ENCODE data around the gene KRTAP5-5.

The KRTAP5-5 gene

DNA sequence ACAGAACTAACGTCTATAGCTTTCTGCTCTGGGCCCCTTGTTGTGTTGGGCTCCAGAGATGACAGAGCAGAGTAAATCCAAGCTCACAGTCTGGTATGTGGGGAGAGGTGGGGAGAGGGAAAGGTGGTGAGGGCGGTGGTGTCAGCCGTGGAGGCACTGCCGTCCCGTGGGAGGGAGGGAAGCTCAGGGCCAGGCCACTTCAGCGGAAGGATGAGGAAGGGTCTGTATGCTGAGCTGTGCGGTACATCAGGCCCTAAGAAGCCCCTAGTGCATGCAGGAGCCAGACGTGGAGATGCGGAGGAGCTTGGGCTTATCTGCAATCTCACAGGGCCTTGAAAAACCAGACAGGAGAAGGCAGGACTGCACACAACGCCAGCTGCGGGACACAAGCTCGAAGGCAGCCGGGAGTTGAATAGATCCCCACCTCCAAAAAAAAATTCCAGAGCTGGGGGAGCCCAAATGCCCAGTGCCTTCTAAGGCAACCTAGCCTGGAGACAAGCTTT lies 1.5 kb downstream of the KRTAP5-5 start:
- no peak for FAIRE-seq
- TF ChIP-seq TAF1 (IDR thresholded peaks at IDR 0.05; ENCODE audit: low read depth, low read length) (no peak), SPI1 (IDR thresholded peaks at IDR 0.05; ENCODE audit: low read depth, low read length) (no peak), PAX5 (IDR thresholded peaks at IDR 0.05; ENCODE audit: insufficient read depth, low read length, severe bottlenecking) (no peak), POLR2AphosphoS5 (IDR thresholded peaks at IDR 0.05; ENCODE audit: low read depth, low read length) (no peak), POU2F2 (IDR thresholded peaks at IDR 0.05; ENCODE audit: low read depth, low read length) (no peak), POLR2A (IDR thresholded peaks at IDR 0.05; ENCODE audit: low read depth, low read length) (no peak)
- DNase-seq (ENCODE audit: insufficient read length, low spot score): no peak

DNA sequence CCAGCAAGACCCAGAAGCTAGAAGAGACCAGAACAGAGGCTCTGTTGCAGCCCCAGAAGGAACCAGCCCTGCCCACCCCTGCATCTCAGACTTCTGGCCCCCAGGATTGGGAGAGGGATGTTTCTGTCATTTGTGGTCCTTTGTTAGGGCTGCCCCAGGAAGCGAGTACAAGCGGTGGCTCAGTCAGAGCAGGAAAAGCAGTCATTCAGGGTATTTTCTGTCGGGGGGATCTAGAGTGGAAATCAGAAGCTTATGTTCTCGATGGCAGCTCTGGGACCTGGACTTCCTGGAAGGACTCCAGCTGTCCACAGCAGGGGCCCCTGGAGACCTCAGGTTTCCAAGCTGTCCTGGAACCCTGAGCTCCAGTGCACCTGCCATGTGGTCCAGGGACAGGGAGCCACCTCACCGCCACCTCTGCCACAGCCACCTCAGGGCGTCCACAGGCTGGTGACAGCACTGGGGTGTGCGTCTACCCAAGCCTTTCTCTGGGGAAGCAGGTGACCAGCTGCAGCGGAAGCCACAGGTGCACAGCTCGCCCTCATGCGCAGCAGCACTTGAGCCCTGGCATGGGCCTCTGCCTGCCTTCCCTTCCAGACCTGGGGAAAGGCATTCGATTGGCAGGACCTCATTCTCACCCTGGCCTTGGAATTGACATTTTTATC lies 2.6 kb downstream of the KRTAP5-5 start:
- DNase-seq (ENCODE audit: insufficient read length, low spot score): no peak
- TF ChIP-seq PAX5 (IDR thresholded peaks at IDR 0.05; ENCODE audit: insufficient read depth, low read length, severe bottlenecking) (no peak), SPI1 (IDR thresholded peaks at IDR 0.05; ENCODE audit: low read depth, low read length) (no peak), POLR2A (IDR thresholded peaks at IDR 0.05; ENCODE audit: low read depth, low read length) (no peak), POLR2AphosphoS5 (IDR thresholded peaks at IDR 0.05; ENCODE audit: low read depth, low read length) (no peak), POU2F2 (IDR thresholded peaks at IDR 0.05; ENCODE audit: low read depth, low read length) (no peak)
- no peak for FAIRE-seq

GRCh38 chr11:1633864-1634263 lies 4.3 kb downstream of the KRTAP5-5 start:
- no peak for FAIRE-seq
- no peak for DNase-seq (ENCODE audit: insufficient read length, low spot score)
- TF ChIP-seq POU2F2 (IDR thresholded peaks at IDR 0.05; ENCODE audit: low read depth, low read length): no peak
- no peak for TF ChIP-seq PAX5 (IDR thresholded peaks at IDR 0.05; ENCODE audit: insufficient read depth, low read length, severe bottlenecking)
- TF ChIP-seq POLR2A (IDR thresholded peaks at IDR 0.05; ENCODE audit: low read depth, low read length): no peak

DNA sequence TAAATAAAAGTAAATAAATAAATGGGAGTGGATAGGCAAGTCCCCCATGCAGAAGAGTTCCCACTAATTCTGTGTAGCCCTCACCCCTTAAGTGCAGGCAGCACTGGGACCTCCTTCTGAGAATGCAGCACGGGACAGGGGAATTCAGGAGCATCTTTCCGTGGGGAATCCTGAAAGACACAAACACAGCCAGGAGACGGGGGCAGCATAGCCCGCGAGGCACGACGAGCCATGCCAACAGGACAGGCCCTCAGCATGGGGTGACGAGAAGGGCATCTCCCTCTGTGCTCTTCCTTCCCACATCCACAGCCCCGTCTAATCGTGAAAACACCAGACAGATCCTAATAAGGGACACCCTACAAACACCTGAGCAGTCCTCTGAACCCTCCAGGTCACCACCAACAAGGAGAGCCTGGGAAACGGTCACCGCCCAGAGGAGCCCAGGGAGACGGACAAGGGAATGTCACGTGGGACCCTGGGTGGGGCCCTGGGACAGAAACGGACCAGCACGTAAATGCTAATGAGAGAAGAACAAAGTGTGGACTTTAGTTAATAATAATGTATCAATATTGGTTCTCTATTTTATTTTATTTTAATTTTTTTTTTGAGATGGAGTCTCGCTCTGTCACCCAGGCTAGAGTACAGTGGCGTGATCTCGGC lies 6.8 kb downstream of the KRTAP5-5 start:
- FAIRE-seq: no peak
- no peak for DNase-seq (ENCODE audit: insufficient read length, low spot score)
- TF ChIP-seq POU2F2 (IDR thresholded peaks at IDR 0.05; ENCODE audit: low read depth, low read length) (no peak), PAX5 (IDR thresholded peaks at IDR 0.05; ENCODE audit: insufficient read depth, low read length, severe bottlenecking) (no peak), POLR2AphosphoS5 (IDR thresholded peaks at IDR 0.05; ENCODE audit: low read depth, low read length) (no peak), POLR2A (IDR thresholded peaks at IDR 0.05; ENCODE audit: low read depth, low read length) (no peak), TAF1 (IDR thresholded peaks at IDR 0.05; ENCODE audit: low read depth, low read length) (no peak), SPI1 (IDR thresholded peaks at IDR 0.05; ENCODE audit: low read depth, low read length) (no peak)

- TF ChIP-seq SPI1 (IDR thresholded peaks at IDR 0.05; ENCODE audit: low read depth, low read length): no peak
- TF ChIP-seq POLR2AphosphoS5 (IDR thresholded peaks at IDR 0.05; ENCODE audit: low read depth, low read length): no peak
- no peak for TF ChIP-seq POLR2A (IDR thresholded peaks at IDR 0.05; ENCODE audit: low read depth, low read length)
- no peak for TF ChIP-seq PAX5 (IDR thresholded peaks at IDR 0.05; ENCODE audit: insufficient read depth, low read length, severe bottlenecking)
- no peak for TF ChIP-seq POU2F2 (IDR thresholded peaks at IDR 0.05; ENCODE audit: low read depth, low read length)
- TF ChIP-seq TAF1 (IDR thresholded peaks at IDR 0.05; ENCODE audit: low read depth, low read length): no peak
- DNase-seq (ENCODE audit: insufficient read length, low spot score): no peak
- FAIRE-seq: no peak
Observed at GRCh38 chr11:1637628-1638027, 8.1 kb downstream of the KRTAP5-5 start.

DNA sequence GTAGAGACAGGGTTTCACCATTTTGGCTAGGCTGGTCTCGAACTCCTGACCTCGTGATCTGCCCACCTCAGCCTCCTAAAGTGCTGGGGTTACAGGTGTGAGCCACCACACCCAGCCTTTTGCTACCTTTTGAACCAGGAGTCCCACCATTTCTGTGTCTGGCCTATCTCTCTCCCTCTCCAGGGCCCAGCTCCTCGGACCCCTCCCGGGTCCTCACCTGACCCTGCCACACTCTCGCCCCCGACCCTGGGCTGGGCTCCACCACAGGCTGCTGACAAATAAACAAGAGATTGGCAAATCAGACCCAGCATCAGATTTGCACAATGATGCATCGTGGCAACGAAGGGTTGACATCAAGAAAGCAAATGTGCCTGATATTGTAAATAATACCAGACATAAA lies 8.8 kb downstream of the KRTAP5-5 start:
- FAIRE-seq (no peak), DNase-seq (ENCODE audit: insufficient read length, low spot score) (no peak)
- no peak for TF ChIP-seq PAX5 (IDR thresholded peaks at IDR 0.05; ENCODE audit: insufficient read depth, low read length, severe bottlenecking)
- no peak for TF ChIP-seq POLR2AphosphoS5 (IDR thresholded peaks at IDR 0.05; ENCODE audit: low read depth, low read length)
- no peak for TF ChIP-seq SPI1 (IDR thresholded peaks at IDR 0.05; ENCODE audit: low read depth, low read length)
- no peak for TF ChIP-seq TAF1 (IDR thresholded peaks at IDR 0.05; ENCODE audit: low read depth, low read length)
- no peak for TF ChIP-seq POU2F2 (IDR thresholded peaks at IDR 0.05; ENCODE audit: low read depth, low read length)
- no peak for TF ChIP-seq POLR2A (IDR thresholded peaks at IDR 0.05; ENCODE audit: low read depth, low read length)

GRCh38 chr11:1639102-1639620 lies 9.6 kb downstream of the KRTAP5-5 start:
- DNase-seq (ENCODE audit: insufficient read length, low spot score) (no peak), FAIRE-seq (no peak)
- TF ChIP-seq PAX5 (IDR thresholded peaks at IDR 0.05; ENCODE audit: insufficient read depth, low read length, severe bottlenecking): no peak
- no peak for TF ChIP-seq SPI1 (IDR thresholded peaks at IDR 0.05; ENCODE audit: low read depth, low read length)
- TF ChIP-seq POU2F2 (IDR thresholded peaks at IDR 0.05; ENCODE audit: low read depth, low read length): no peak

- DNase-seq (ENCODE audit: insufficient read length, low spot score) (no peak), FAIRE-seq (no peak)
- TF ChIP-seq PAX5 (IDR thresholded peaks at IDR 0.05; ENCODE audit: insufficient read depth, low read length, severe bottlenecking): no peak
- TF ChIP-seq POLR2A (IDR thresholded peaks at IDR 0.05; ENCODE audit: low read depth, low read length): no peak
- TF ChIP-seq POU2F2 (IDR thresholded peaks at IDR 0.05; ENCODE audit: low read depth, low read length): no peak
- no peak for TF ChIP-seq TAF1 (IDR thresholded peaks at IDR 0.05; ENCODE audit: low read depth, low read length)
- no peak for TF ChIP-seq POLR2AphosphoS5 (IDR thresholded peaks at IDR 0.05; ENCODE audit: low read depth, low read length)
- TF ChIP-seq SPI1 (IDR thresholded peaks at IDR 0.05; ENCODE audit: low read depth, low read length): no peak
Observed at GRCh38 chr11:1639666-1640065, 10.1 kb downstream of the KRTAP5-5 start.

GRCh38 chr11:1640076-1640946 lies 10.7 kb downstream of the KRTAP5-5 start:
- peak; percentile 23 for FAIRE-seq
- TF ChIP-seq POU2F2 (IDR thresholded peaks at IDR 0.05; ENCODE audit: low read depth, low read length): no peak
- no peak for TF ChIP-seq POLR2A (IDR thresholded peaks at IDR 0.05; ENCODE audit: low read depth, low read length)
- TF ChIP-seq TAF1 (IDR thresholded peaks at IDR 0.05; ENCODE audit: low read depth, low read length): no peak
- no peak for TF ChIP-seq PAX5 (IDR thresholded peaks at IDR 0.05; ENCODE audit: insufficient read depth, low read length, severe bottlenecking)
- TF ChIP-seq POLR2AphosphoS5 (IDR thresholded peaks at IDR 0.05; ENCODE audit: low read depth, low read length): no peak
- TF ChIP-seq SPI1 (IDR thresholded peaks at IDR 0.05; ENCODE audit: low read depth, low read length): no peak
- DNase-seq (ENCODE audit: insufficient read length, low spot score): peak; percentile 67

All from GM12891 (cell line).